Stimulated activated CD4-positive, alpha-beta T cell treated with anti-CD3 and anti-CD28 coated beads, Interleukin-12 subunit alpha, Interleukin-12 subunit beta, amount 100 ng/mL, for 48 hours (primary cell): ENCODE measurements around the gene TGFB2.

Source experiments
- DNase-seq, 3 donors: peaks; one replicate each; pipeline ENCODE4 v3.0.0-alpha.2; 2020; ENCODE audit warnings: low read depth in 2 of 3, low spot score in 1 of 3

Gene TGFB2

DNA sequence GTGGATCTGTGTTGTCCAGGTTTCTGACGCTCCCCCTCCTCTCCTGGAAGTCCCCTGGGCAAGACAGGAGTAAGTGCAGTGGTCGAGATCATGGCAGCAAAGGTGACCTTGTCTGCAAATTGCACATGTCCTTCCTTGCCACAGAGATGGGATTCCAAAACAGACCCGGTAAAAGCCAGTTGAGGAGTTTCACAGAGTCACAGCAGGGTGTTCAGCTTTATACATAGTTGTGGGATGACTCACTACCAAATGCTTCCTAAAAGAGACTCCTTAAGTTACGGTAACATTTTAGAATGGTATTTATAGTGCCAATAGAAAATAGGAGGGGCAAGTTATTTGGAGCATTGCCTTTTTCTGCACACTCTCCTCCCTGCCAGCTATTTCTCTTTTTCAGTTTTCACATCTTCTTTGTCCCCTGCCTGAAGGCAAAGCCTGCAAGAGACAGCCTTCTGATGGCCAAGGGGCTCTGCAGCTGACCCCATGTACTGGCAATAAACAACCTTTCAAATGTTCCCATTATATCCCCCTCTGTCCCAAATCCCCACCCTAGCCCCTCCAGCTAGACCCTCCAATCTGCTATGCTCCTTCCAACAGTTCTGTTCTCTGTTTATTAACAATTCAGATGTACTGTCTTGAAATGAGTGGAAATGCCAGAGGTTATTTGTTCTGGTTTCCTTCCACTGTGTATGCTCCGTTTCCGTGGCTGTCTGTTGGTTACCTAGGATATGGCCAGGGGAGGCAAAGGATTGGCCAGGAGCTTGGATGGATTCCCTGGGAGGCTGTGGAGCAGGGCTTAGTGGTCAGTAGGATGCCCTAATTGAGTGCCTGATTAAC is 115.0 kb downstream of the TGFB2 start:
- DNase-seq: no peak

DNA sequence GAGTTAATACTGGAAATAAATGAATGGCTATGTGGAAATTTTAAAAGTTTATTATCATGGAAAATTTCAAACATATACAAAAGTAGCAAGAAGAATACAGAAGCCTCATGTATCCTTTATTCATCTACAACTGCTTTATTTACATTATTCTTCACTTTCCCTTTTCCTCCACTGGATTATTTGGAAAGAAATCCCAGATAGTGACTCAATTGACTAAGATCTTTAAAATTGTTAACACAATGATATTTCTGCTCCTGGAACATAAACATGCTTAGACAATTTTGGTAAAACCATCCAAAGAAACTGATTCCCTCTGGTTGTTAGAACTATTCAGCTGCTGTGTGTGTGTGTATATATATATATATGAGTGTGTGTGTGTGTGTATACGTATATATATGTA is 116.2 kb downstream of the TGFB2 start:
- DNase-seq: no peak

DNA sequence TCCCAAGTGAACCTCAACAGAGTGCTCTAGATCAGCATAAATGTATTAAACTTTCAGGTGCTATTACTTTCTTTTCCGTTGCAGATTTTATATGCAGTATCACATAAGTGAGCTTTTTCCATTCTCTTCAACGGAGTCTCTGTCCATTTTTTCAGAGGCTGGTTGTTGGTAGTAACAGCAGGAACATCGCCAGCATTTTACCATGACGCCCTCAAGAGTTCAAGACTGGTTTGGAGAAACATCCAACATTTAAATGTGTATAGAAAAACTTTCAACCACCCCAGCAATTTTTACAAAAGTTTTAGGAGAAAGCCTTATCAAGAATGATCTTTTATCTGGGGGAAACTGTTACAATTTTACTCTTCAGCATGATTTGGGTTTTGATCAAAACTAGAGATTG is 117.0 kb downstream of the TGFB2 start:
- no peak for DNase-seq

DNA sequence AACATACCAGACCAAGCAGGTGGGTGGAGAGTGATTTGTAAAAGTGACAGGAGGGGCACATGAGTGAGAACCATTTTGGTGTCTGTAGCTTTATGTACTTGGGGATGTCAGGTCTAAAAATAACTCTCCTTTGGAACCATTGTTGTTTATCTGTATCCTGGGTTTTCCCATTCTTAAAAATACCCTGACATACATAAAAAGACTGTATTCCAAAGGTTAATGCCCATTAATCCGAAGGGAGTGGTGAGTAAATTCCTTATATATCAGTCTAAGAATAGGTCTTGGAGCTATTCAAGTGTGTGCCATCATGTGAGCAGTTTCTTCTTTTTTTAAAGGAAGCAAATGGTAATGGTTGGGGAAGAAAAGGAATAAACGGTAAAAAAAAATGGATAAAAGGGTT is 117.5 kb downstream of the TGFB2 start:
- no peak for DNase-seq

DNA sequence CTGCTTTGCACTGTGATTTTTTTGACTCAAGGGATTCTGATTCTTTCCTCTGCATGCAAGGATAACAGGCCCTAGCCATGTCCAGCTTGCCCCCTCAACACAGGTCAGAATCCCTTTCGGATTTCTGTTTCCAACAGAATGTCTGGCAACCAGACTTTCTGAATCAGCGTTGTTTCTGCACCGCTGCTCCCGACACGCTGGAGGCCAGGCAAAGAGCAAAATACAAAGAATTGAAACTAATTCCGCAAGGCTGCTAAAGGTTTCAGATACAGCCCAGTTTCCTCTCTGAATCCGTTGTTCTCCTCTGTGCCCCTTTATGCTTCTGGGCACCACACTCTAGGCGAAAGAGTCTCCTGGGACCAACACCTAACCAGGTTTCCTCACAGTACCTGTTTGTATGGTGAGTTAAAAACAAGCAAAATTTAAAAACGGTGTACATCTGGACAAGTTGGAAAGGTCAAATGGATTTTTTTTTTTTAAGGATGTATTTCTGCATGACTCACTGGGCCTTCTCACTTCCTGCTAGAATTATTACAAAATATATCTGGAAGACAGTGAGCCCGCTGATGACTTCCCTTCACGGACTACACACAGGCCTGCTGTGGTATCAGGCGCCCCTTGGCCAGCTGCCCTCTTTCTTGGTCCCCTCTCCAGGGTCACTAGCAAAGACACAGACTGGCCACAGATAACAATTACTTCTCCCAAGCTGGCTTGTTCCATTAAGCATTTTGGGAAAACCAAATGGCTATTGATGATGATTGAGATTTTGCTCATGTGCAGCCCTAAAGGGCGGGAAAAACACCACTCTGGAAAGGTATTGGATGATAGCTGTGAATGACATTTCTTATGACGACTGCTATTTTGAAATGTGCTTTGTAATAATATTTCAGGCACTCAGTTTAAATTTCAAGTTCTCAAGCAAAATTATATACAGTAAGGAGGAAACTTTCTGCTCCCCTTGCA is 118.3 kb downstream of the TGFB2 start:
- DNase-seq: no peak

DNA sequence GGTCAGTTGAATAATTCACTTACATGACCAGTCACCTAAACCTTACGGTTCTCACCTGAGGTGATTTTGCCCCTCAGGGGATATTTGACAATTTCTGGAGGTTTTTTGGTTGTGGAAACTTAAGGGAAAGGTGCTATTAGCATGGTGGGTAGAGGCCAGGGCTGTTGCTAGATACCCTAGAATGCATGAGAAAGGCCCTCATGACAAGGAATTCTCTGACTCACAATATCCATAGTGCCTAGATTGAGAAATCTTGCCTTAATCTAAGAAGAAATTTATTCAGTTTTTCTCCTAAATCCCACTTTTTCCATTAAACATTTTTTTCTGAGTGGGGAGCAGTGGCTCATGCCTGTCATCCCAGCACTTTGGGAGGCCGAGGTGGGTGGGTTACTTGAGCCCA is 119.7 kb downstream of the TGFB2 start:
- DNase-seq: no peak

DNA sequence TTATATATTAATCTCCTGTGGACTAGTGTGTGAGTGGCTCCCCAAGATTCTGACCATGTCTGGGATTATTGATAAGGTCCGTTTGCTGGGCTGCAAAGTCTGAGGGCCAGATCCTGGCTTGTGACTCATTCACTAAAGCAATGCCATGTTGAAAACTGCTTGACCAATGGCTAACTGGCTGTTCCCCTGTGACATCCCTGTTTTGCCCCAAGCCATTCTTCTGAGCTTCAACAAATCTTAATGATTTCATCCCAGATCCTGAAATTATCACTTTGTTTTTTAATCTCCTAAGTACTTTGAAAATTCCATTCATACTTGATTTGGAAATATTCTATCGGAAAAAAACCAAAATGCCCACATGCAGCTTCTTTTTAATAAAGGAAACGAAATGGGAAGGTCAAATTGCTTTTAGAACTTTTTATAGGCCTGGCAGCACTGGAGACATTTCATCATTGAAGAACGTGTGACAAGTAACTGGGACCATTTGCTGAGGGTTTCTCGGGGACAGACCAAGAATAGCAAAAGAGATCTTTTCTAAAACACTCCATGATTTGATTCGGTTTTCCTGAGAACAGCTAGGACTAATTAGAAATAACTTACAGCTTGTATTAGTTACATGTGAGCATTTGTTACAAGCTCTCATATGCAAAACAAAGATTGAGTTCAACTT is 121.3 kb downstream of the TGFB2 start:
- no peak for DNase-seq

DNA sequence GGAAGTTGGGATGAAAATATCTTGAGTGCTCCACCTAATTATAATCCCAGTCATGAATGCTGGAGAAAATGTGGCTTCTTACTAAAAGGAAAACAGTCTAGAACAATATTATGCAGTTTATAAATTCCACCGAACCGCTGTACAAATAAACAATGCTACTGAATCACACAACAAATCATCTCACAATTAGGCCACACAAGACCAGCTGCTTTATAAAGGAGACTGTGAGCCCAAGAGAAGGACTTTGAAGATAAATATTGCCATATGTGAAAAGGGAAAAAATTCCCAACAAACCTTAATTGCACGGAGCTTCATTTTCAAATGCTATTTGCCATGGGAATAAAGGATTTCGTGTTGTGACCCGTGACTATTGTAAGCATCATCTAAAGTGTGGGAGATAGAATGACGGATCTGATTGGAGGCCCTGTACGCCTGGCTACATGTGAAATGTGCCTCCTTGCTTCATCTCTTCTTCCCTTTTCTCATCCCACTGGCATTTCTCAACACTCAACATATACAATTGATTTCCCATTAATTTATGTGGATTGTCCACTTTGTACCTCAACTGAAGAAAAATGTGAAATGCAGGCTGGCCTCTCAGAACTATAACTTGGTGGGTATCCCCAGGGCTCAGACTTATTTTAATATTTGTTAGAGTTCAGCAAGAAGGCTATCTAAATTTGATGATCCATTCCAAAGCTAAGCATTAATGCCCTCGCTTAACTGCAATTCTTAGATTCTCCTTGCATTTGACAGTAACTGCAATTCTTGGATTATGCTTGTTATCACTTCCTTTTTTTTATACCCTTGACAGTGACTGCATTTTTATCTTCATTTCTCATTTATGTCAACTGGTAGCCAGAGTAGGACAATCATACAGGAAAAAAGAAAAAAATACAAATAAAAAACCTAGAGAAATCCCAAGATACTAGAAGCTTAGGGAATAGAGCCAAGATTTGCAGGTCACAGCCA is 122.3 kb downstream of the TGFB2 start:
- DNase-seq: no peak

DNA sequence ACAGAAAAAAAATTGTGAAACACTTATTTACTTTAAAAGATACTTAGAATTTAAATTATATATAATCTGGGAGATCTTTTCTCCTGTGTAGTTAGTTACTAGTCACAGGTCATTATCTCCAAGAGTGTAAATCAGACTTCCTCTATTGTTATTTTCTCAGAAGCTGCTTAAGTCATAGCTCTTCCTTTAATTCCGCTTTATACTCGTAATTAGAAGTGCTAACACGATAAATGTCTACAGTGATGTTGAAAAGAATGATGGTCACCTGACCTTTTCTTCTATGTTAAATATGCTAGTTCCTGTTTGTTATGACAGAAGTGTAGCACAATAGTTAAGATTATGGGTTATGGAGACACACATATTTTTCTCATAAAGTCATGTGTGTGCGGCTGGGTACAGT is 123.6 kb downstream of the TGFB2 start:
- no peak for DNase-seq

DNA sequence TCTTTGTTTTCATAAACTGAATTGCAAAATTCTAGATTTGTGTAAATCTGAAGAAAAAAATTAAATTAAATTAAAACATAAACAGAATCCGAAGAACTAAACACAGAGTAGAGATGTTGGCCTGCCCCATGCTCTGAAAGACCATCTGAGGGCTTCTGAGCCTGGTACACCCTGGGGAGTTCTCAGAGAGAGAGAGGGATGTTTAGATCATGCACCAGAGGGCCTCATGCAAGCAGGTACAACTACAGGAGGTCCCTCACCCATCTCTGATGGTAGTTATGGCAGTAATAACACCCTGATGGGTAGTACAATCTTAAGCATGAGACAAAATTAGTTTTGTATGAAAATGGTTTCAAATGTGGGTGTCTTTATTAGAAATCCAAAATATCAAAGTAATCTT is 127.7 kb downstream of the TGFB2 start:
- no peak for DNase-seq

DNA sequence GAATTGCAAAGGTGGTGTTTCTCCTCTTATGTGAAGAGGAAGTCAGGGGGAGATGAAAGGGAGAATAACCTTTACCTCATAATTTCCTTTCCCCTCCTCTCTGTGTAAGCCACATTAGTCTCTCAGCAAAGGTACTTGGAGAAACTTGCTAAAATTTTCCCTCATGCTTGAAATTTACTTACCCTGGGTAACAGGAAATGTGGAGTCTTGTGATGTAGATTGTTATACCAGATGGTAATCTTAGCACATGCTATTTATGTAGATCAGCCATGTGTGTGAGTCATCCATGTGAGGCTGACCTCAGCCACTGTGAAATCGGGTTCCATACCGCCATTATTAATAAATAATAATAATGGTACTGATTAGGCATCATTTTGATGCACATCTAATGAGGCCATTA is 128.4 kb downstream of the TGFB2 start:
- no peak for DNase-seq

DNA sequence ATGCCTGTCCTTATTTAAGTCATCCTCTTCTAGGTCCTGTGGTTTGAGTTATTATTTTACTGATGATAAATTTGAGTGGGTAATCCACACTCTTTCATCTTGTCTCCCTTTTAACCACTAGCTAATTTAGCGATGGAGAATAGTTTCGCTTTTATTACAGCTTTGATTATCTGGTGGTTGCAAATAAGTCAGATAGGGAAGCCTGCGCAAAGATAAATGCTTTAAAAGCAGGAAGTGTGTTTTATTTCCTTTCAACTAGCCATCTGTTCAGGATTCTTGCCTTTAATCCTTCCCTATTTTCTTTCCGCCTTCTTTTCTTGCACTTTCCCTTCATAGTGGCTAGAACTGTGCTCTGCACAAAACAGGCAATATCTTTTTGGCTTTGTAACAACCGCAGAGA is 129.0 kb downstream of the TGFB2 start:
- no peak for DNase-seq

DNA sequence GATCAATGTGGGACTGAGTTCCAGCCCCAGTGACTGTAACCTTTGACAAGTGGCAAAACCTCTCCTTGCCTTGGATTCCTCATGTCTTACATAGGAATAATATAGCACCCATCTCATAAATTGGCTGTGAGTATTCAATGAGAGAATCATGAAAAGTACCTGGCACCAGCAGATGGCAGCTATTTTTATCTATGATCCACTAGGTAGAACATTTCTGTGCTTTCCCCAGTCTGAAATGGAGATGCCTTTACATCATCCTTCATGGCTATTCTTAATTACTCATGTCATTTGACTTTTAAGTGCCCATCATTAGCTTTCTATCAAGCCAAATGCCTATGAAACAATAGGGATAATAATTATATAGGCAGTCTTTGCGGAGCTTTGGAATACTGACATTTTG is 130.1 kb downstream of the TGFB2 start:
- DNase-seq: no peak

DNA sequence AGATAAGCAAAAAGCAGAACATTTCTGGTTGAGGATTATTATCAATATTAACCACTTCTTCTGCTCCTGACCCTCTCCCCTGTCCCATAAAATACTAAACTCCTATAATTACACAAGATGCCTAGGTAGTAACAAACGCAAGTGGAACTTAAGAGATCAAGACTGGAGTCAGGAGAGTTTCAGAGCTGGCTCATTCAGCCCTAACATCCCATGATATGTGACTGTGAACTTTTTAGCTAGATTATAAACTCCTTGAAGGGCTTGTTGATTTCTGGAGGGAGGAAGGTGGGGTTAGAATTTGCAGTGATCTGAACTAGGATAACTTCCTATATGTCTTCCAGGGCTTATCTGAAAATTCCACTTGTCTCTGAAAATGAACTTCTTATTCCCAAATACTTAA is 130.6 kb downstream of the TGFB2 start:
- no peak for DNase-seq

DNA sequence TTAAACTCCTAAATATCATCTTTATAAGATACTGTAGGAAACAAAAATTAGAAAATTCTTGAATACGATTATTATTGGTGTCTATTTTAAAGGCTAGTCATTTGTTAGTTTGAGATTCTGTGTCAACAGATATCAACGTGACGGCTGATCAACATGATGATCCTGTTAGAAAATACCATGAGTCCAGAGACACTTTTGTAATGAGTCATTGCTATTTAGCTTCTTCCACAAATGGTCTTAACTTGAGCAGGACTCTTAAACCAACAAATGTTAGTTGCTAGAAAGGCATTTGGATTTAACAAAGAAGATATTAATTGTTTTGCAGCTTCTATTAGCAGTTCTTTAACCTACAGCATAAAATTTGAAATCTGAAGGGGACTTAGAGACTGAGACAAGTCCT is 131.2 kb downstream of the TGFB2 start:
- DNase-seq: no peak

DNA sequence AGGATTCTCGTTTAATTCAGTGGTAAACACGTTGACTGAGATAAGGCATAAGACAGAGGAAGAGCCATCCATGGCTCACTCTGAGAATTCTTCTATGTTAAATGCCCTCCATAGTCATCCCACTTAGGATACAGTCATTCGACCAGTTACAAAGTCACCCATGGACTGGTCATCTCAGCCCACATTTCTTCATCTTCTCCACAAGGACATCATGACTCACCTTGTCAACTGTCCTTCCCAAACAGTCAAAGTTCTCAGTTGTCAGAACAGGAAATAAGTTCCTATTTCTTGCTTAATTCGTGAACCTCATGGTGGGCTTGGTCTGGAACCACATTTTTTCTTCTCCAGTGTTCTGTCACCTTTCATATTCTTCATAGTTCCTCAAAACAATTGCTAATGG is 133.2 kb downstream of the TGFB2 start:
- DNase-seq: no peak

DNA sequence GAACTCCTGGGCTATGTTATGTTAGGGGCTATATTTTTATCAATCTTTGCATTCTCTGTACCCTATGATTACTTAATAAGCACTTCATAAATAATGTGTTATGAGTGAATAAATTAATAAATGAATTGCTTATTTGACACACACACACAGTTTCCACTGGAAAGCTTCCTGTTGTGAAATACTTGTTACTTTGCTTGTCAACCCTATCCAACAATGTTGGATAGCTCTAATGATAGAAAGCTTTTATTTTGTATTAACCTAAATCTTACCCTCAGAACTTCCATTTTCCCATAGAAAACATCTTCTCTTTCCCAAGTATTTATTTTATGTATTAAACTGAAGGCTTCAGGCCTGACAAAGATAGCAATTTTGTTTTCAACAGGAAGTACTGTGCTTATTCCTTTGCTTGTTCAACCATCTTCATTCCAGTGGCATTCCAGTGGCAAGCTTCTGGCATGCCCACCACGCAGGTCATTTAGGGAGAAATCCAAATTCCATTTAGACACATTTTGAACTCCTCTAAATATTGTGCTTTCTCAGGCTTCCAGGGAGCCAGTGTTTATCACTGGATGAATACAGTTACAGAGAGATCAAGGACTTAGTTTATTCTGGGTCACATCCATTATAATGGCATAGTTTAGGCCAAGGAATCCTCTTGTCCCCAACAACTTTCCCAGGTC is 134.4 kb downstream of the TGFB2 start:
- no peak for DNase-seq

DNA sequence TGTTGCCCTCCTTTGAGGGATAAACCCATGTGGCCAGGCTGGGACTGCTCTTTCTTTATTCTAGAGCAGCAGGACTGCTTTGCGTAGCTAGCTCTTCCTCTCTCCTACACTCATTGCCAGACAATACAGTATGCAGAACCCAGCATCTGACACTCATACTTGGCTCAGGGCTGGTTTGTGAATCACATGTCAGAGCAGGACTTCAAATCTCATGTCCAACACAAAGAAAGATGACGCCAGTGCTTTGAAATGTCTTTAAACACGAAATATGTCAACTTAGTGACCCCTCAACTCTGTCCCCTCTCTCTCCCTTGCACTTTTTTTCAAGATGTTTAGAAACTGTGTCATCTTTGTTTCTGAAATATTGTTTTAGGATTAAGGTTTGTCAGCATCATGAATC is 135.0 kb downstream of the TGFB2 start:
- DNase-seq: no peak

DNA sequence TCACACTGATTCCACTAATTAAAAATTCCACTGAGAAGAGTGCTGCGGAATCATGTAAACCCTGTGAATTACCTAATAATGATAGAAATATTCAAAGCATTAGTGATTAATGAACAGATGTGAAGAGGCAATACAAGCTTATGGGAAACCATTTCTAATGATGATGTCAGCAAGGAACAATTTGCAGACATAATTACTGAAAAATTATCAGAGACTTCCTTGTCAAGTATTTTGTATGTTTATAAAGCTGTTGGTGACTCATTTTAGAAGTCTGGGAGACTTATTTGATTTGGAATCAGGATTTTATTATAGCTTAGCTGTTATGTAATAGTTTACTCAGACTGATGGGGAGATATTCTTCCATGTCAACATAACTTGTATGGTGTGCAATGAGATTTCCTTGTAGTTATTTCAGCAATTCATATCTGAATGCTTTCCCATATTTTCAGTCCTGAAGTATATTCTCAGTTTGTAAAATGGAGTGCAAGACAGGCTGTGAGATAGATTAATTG is 135.5 kb downstream of the TGFB2 start:
- no peak for DNase-seq
